A549 (cell line): ENCODE data around the gene VPS52. TPM values are rescaled to one million over a fixed set of nuclear protein-coding genes. Genes with fewer than 3 reads are reported as not detected.

Experiments used
- ATAC-seq, 2 experiments: fragments of 200-7000 bp in 1 of 2; fragments of >200 bp in 1 of 2; cut with Nextera tagmentation in 1 of 2; cut with Tn5 transposase in 1 of 2; 3 replicates each; pipeline versions ENCODE4 v1.8.0 to v1.9.1; 2018 to 2020; ENCODE audit warnings: mild to moderate bottlenecking in 1 of 2, moderate library complexity in 1 of 2
- CTCF ChIA-PET: fragments of 300-600 bp; sonication (Branson Sonifier 250); formaldehyde crosslinking; extraction: SDS; loops from one replicate; lab custom pipeline; 2021; ENCODE audit warnings: antibody characterized with exemption, inconsistent platforms; lab: Yijun Ruan, JAX
- POLR2A ChIA-PET: fragments of 350-600 bp; formaldehyde crosslinking; extraction: SDS; loops from one replicate; lab custom pipeline; 2021; ENCODE audit warnings: antibody characterized with exemption, inconsistent platforms; lab: Yijun Ruan, JAX
- DNase-seq, 2 experiments: peaks; one replicate each; pipeline versions ENCODE4 v3.0.0 to v3.0.0-alpha.2; 2011 to 2016; ENCODE audit warnings: low read depth in 1 of 2, low spot score in 1 of 2
- FAIRE-seq: peaks from 2 replicates; lab custom pipeline; 2011; peaks lifted over from hg19 to GRCh38; lab: Jason Lieb, UNC
- H3K27ac ChIP-seq, 2 experiments: fragments of >200 bp; sonication (Bioruptor Twin); formaldehyde crosslinking; 3 replicates each; pipeline ENCODE4 v1.5.1; 2016 to 2017
- H3K4me1 ChIP-seq: fragments of >200 bp; sonication (Bioruptor Twin); formaldehyde crosslinking; 3 replicates; pipeline ENCODE4 v1.6.1; 2016
- H3K4me2 ChIP-seq: fragments of >200 bp; sonication (Bioruptor Twin); formaldehyde crosslinking; 3 replicates; pipeline ENCODE4 v1.6.1; 2016
- H3K4me3 ChIP-seq: fragments of >200 bp; sonication (Bioruptor Twin); formaldehyde crosslinking; 3 replicates; pipeline ENCODE4 v1.5.1; 2016
- H3K9me3 ChIP-seq: fragments of >200 bp; sonication (Bioruptor Twin); formaldehyde crosslinking; 3 replicates; pipeline ENCODE4 v1.6.1; 2016
- BHLHE40 ChIP-seq: IDR thresholded peaks from 2 replicates; pipeline ENCODE4 v1.6.1; 2012; ENCODE audit warnings: low read depth, low read length, inconsistent platforms
- CHD2 ChIP-seq: fragments of 150-350 bp; IDR thresholded peaks from 2 replicates; pipeline ENCODE4 v1.6.1; 2014; ENCODE audit warnings: low read length; ENCODE audit not compliant: partially characterized antibody
- EP300 ChIP-seq, 2 experiments: fragments of >200 bp; sonication (Bioruptor Twin); formaldehyde crosslinking; IDR thresholded peaks; 2 replicates in 1 of 2; 3 replicates in 1 of 2; pipeline ENCODE4 v1.6.1; 2016 to 2017
- FOXS1 ChIP-seq: fragments of 250-450 bp; sonication (Bioruptor Pico); IDR thresholded peaks from 2 replicates; pipeline ENCODE4 v1.5.0; 2020; ENCODE audit warnings: mild to moderate bottlenecking, moderate library complexity
- GATA3 ChIP-seq: IDR thresholded peaks from 2 replicates; pipeline ENCODE4 v1.6.1; 2012; ENCODE audit warnings: borderline replicate concordance
- HOXB13 ChIP-seq: fragments of 250-450 bp; sonication (Bioruptor Pico); IDR thresholded peaks from 2 replicates; pipeline ENCODE4 v1.5.0; 2020; ENCODE audit warnings: low read depth, mild to moderate bottlenecking, moderate library complexity
- HOXB5 ChIP-seq: fragments of 250-450 bp; sonication (Bioruptor Pico); IDR thresholded peaks from 2 replicates; pipeline ENCODE4 v1.5.0; 2020; ENCODE audit warnings: mild to moderate bottlenecking, moderate library complexity
- JUNB ChIP-seq: fragments of >200 bp; sonication (Bioruptor Twin); formaldehyde crosslinking; IDR thresholded peaks from 2 replicates; pipeline ENCODE4 v1.6.1; 2016
- KDM5A ChIP-seq: fragments of 200-600 bp; sonication (generic); IDR thresholded peaks from 2 replicates; pipeline ENCODE4 v1.6.1; 2016; ENCODE audit warnings: antibody characterized with exemption, mild to moderate bottlenecking
- NR3C1 ChIP-seq: fragments of >200 bp; sonication (Bioruptor Twin); formaldehyde crosslinking; IDR thresholded peaks from 3 replicates; pipeline ENCODE4 v1.6.1; 2017
- POLR2A ChIP-seq: IDR thresholded peaks from 2 replicates; pipeline ENCODE4 v1.6.1; 2012; ENCODE audit warnings: mild to moderate bottlenecking, low read length
- RAD21 ChIP-seq, 2 experiments: fragments of >200 bp in 1 of 2; sonication (Bioruptor Twin) in 1 of 2; formaldehyde crosslinking in 1 of 2; IDR thresholded peaks in 1 of 2; conservative IDR thresholded peaks in 1 of 2; 2 replicates in 1 of 2; 3 replicates in 1 of 2; pipeline ENCODE4 v1.6.1; 2012 to 2018; ENCODE audit warnings: inconsistent platforms in 1 of 2
- RFX5 ChIP-seq: fragments of 450-650 bp; IDR thresholded peaks from 2 replicates; pipeline ENCODE4 v1.7.1; 2014; ENCODE audit warnings: antibody characterized with exemption, mild to moderate bottlenecking, moderate library complexity
- SMC3 ChIP-seq: fragments of >200 bp; sonication (Bioruptor Twin); formaldehyde crosslinking; IDR thresholded peaks from 3 replicates; pipeline ENCODE4 v1.6.1; 2018; ENCODE audit warnings: inconsistent platforms
- SREBF2 ChIP-seq: fragments of 450-650 bp; IDR thresholded peaks from 2 replicates; pipeline ENCODE4 v1.6.1; 2014; ENCODE audit warnings: mild to moderate bottlenecking, moderate library complexity
- TP53 ChIP-seq: fragments of 250-450 bp; sonication (Bioruptor Pico); IDR thresholded peaks from 2 replicates; pipeline ENCODE4 v1.5.0; 2021; ENCODE audit warnings: mild to moderate bottlenecking, moderate library complexity
- ZNF302 ChIP-seq: fragments of 250-450 bp; sonication (Bioruptor Pico); IDR thresholded peaks from 2 replicates; pipeline ENCODE4 v1.9.0; 2021; ENCODE audit warnings: inconsistent platforms, mild to moderate bottlenecking, moderate library complexity
- WGBS: methylation state at CpG from one replicate; pipeline ENCODE4 v1.1.6; 2017; ENCODE audit errors: missing lambda C conversion rate; 5-methylcytosine and 5-hydroxymethylcytosine counted together
- polyA plus RNA-seq, 4 experiments: library from polyadenylated mRNA; depleted of rRNA in 3 of 4; stranded (reverse); fragments of >200 nt; fragmentation: RNase III in 1 of 4; extraction: RNeasy Plus Mini Kit Qiagen cat#74134 plus additional on column Dnase treatment in 1 of 4; gene quantifications; 2 replicates in 3 of 4; 3 replicates in 1 of 4; pipeline ENCODE4 v1.2.3, GENCODE V29; 2011 to 2017
- TF ChIP-seq, protein P1 (sequence below): fragments of >200 bp; sonication (Bioruptor Twin); formaldehyde crosslinking; IDR thresholded peaks from 3 replicates; pipeline ENCODE4 v1.6.1; 2016
- TF ChIP-seq, protein P2 (sequence below): fragments of 250-450 bp; sonication (Bioruptor Pico); IDR thresholded peaks from 2 replicates; pipeline ENCODE4 v1.5.0; 2021; ENCODE audit warnings: mild to moderate bottlenecking, moderate library complexity, borderline replicate concordance
- TF ChIP-seq, protein P3 (sequence below): fragments of 450-650 bp; IDR thresholded peaks from 2 replicates; pipeline ENCODE4 v1.6.1; 2014; ENCODE audit warnings: antibody characterized with exemption
- TF ChIP-seq, protein P4 (sequence below): fragments of >200 bp; sonication (Bioruptor Twin); formaldehyde crosslinking; IDR thresholded peaks from 3 replicates; pipeline ENCODE4 v1.5.1; 2016
- TF ChIP-seq, protein P5 (sequence below): fragments of 150-350 bp; IDR thresholded peaks from 2 replicates; pipeline ENCODE4 v1.6.1; 2014; ENCODE audit warnings: low read depth, mild to moderate bottlenecking, low read length

VPS52 gene
- polyA plus RNA-seq, 2 of the 4 experiments (the other 2 are of a cell fraction) = 22.8 to 38.9 TPM

DNA sequence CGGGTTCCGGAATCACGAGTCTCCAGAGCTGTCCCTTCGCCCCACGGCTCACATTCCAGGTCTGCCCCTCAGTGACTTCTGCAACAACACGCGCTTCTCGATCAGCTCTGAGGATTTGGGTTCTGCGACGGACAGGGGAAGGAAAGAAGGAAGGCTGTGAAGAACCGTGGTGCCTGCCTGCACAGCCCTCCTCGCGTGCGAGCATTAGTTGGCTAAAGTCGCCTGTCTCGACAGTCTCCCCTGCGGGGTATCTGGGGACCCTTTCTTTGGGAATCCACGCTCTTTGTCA, 23.1 kb downstream of the VPS52 start:
- peak overlapping the region; percentile 90 for H3K4me2 ChIP-seq
- H3K9me3 ChIP-seq = no peaks in the 10 kb centered on the region
- CTCF ChIA-PET = interaction anchor here (0.6 to 3.7 kb wide), 45 partner anchors 9 to 363 kb away, joined by 3 to 39 read pairs (median 6); partner anchors contain the start of genes B3GALT4, HLA-DMA, HLA-DOA and HLA-DPB1
- peak overlapping the region; percentile 68 for H3K4me3 ChIP-seq
- peak overlapping the region; percentile 64 to 91 for H3K27ac ChIP-seq
- DNase-seq = no peak
- ATAC-seq = peak; percentile 33 to 45
- FAIRE-seq = no peak
- peaks cover 11% of the 10 kb centered on the region for H3K4me1 ChIP-seq
- POLR2A ChIA-PET = interaction anchor here (2.1 to 2.7 kb wide), 3 partner anchors 23 to 277 kb away, joined by 13 to 17 read pairs (median 16); partner anchors contain the start of genes RING1, RPS18 and VPS52
- no peak for TF ChIP-seq HOXB5
- TF ChIP-seq NR3C1 = no peak
- TF ChIP-seq FOXS1 (CRISPR knock-in tag) = no peak
- TF ChIP-seq JUNB = no peak
- TF ChIP-seq, protein P1, sequence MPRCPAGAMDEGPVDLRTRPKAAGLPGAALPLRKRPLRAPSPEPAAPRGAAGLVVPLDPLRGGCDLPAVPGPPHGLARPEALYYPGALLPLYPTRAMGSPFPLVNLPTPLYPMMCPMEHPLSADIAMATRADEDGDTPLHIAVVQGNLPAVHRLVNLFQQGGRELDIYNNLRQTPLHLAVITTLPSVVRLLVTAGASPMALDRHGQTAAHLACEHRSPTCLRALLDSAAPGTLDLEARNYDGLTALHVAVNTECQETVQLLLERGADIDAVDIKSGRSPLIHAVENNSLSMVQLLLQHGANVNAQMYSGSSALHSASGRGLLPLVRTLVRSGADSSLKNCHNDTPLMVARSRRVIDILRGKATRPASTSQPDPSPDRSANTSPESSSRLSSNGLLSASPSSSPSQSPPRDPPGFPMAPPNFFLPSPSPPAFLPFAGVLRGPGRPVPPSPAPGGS = no peak
- TF ChIP-seq, protein P2, sequence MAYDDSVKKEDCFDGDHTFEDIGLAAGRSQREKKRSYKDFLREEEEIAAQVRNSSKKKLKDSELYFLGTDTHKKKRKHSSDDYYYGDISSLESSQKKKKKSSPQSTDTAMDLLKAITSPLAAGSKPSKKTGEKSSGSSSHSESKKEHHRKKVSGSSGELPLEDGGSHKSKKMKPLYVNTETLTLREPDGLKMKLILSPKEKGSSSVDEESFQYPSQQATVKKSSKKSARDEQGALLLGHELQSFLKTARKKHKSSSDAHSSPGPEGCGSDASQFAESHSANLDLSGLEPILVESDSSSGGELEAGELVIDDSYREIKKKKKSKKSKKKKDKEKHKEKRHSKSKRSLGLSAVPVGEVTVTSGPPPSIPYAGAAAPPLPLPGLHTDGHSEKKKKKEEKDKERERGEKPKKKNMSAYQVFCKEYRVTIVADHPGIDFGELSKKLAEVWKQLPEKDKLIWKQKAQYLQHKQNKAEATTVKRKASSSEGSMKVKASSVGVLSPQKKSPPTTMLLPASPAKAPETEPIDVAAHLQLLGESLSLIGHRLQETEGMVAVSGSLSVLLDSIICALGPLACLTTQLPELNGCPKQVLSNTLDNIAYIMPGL (CRISPR knock-in tag) = no peak
- TF ChIP-seq TP53 (CRISPR knock-in tag) = no peak
- no peak for TF ChIP-seq RFX5
- TF ChIP-seq, protein P3, sequence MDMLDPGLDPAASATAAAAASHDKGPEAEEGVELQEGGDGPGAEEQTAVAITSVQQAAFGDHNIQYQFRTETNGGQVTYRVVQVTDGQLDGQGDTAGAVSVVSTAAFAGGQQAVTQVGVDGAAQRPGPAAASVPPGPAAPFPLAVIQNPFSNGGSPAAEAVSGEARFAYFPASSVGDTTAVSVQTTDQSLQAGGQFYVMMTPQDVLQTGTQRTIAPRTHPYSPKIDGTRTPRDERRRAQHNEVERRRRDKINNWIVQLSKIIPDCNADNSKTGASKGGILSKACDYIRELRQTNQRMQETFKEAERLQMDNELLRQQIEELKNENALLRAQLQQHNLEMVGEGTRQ = no peak
- TF ChIP-seq, all 56 proteins: peak for 0
- WGBS = 2% methylated on average over 18 of the region's 18 CpGs

DNA sequence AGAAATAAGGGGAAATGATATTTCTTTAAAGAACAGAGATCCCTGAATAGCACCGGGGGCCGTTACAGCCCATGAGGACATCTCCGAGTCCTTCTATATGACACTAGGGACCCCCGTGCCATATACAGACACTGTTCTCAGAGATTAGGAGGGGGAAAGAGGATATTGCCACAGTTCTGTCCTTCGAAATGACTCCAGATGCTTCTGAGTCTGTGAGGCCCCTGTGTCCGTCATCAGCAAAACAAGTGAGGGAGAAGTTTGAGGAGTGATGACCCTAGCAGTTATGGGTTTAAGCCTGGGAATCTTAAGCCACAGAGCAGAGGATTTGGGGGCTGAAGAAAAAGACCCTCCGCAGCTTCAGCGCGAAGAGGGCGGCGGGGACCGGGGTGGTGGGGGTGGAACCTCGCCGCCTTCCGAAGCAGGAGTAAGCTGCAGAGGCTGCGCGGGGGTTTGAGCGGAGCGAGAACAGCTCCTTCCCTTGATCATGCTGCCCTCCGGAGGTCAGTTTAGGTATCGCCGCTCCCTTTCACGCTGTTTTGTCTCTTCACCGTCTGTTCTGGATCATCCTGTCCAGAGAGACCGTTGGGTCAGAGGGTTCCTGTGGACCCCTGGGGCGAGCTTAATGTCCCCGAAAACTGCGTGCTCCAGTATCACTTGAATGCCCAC, 23.6 kb downstream of the VPS52 start:
- peak overlapping the region; percentile 64 to 91 for H3K27ac ChIP-seq
- peaks cover 11% of the 10 kb centered on the region for H3K4me1 ChIP-seq
- FAIRE-seq = no peak
- peak overlapping the region; percentile 90 for H3K4me2 ChIP-seq
- 17% methylated on average over 20 of the region's 28 CpGs for WGBS
- ChIA-PET POLR2A (interaction anchor here (0.6 to 2.7 kb wide), 4 partner anchors 23 to 276 kb away, joined by 3 to 17 read pairs (median 14); partner anchors contain the start of genes RING1, RPS18, VPS52 and WDR46), CTCF (interaction anchor here (0.6 to 3.7 kb wide), 54 partner anchors 9 to 362 kb away, joined by 3 to 39 read pairs (median 5); partner anchors contain the start of genes B3GALT4, HLA-DMA, HLA-DOA and HLA-DPA1)
- peak; percentile 44 to 79 for DNase-seq
- H3K9me3 ChIP-seq = no peaks in the 10 kb centered on the region
- peak; percentile 65 to 82 for ATAC-seq
- peak overlapping the region; percentile 68 for H3K4me3 ChIP-seq
- no peak for TF ChIP-seq CHD2
- TF ChIP-seq KDM5A = peak; percentile 48; the same call in 1 of the 2 replicates
- peak; percentile 69 for TF ChIP-seq SMC3
- TF ChIP-seq, protein P4, sequence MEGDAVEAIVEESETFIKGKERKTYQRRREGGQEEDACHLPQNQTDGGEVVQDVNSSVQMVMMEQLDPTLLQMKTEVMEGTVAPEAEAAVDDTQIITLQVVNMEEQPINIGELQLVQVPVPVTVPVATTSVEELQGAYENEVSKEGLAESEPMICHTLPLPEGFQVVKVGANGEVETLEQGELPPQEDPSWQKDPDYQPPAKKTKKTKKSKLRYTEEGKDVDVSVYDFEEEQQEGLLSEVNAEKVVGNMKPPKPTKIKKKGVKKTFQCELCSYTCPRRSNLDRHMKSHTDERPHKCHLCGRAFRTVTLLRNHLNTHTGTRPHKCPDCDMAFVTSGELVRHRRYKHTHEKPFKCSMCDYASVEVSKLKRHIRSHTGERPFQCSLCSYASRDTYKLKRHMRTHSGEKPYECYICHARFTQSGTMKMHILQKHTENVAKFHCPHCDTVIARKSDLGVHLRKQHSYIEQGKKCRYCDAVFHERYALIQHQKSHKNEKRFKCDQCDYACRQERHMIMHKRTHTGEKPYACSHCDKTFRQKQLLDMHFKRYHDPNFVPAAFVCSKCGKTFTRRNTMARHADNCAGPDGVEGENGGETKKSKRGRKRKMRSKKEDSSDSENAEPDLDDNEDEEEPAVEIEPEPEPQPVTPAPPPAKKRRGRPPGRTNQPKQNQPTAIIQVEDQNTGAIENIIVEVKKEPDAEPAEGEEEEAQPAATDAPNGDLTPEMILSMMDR = peak; percentile 81
- TF ChIP-seq GATA3 = no peak
- TF ChIP-seq RAD21 (conservative IDR thresholded peaks at IDR 0.05 in 1 of 2, IDR thresholded peaks at IDR 0.05 in 1 of 2) = peak; percentile 89 to 90
- no peak for TF ChIP-seq POLR2A

DNA sequence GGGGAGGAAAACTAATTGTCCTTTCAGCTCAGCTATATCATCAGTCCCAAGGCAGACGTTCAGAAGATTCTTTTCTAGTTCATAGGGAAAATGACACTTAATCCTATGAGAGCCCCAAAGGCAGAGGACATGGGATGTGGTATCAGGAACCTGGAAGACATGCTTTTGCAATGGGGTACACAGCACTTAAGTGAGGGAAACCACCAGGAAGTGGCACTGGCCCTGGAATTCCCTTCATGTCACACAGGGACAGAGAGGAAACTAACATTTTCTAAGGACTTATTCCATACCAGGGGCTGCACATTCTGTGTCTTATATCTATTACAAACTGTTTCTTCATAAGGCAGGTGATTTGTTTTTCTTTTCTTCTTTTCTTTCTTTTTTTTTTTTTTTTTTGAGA, 28.2 kb downstream of the VPS52 start:
- Histone ChIP-seq H3K4me3 (no peak overlapping the region), H3K9me3 (no peaks in the 10 kb centered on the region), H3K4me1 (no peaks in the 10 kb centered on the region), H3K27ac (no peak overlapping the region)
- 18% methylated on average over 1 of the region's 1 CpG for WGBS
- DNase-seq = no peak
- TF ChIP-seq HOXB13 (CRISPR knock-in tag) (no peak), ZNF302 (CRISPR knock-in tag) (no peak), SREBF2 (no peak), BHLHE40 (no peak), KDM5A (no peak), EP300 (IDR thresholded peaks at IDR 0.05) (no peak)
- TF ChIP-seq, protein P5, sequence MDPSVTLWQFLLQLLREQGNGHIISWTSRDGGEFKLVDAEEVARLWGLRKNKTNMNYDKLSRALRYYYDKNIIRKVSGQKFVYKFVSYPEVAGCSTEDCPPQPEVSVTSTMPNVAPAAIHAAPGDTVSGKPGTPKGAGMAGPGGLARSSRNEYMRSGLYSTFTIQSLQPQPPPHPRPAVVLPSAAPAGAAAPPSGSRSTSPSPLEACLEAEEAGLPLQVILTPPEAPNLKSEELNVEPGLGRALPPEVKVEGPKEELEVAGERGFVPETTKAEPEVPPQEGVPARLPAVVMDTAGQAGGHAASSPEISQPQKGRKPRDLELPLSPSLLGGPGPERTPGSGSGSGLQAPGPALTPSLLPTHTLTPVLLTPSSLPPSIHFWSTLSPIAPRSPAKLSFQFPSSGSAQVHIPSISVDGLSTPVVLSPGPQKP = no peak
- TF ChIP-seq, protein P1 = no peak
- TF ChIP-seq, all 56 proteins: peak for 0
- no peak for FAIRE-seq
- ChIA-PET POLR2A (no interaction called here), CTCF (no interaction called here)
- no peak overlapping the region for H3K4me2 ChIP-seq
- no peak for ATAC-seq
